ELR (cell line): ENCODE results near the gene OVCH2.

ENCODE experiments used
- DNase-seq: peaks from one replicate; pipeline ENCODE4 v3.0.0-alpha.2; 2015; ENCODE audit warnings: low read depth

The OVCH2 gene

DNA sequence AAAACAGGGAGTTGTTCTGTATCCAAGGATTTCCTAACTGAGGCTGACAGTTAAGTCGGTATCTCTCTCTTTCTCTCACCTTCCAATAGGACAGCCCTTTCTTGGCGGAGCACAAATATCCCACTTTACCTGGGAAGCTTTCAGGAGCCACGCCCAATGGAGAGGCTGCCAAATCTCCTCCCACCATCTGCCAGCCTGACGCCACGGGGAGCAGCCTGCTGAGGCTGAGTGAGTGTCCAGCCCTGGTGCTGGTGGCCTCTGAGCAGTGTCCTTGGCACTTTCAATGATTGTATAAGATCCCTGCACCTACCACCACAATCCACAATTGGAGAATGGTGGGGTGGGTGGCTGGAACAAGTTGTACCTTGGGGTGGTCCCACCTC is 66.6 kb downstream of the OVCH2 start:
- no peak for DNase-seq
